BLaER1 (cell line): ENCODE measurements around the gene RAB30.

Source experiments
- H3K27ac ChIP-seq: shearing (Covaris generic); formaldehyde crosslinking; 2 replicates; pipeline ENCODE4 v1.8.1; 2022
- H3K27me3 ChIP-seq: shearing (Covaris generic); formaldehyde crosslinking; 2 replicates; pipeline ENCODE4 v1.8.1; 2022
- H3K36me3 ChIP-seq: shearing (Covaris generic); formaldehyde crosslinking; 2 replicates; pipeline ENCODE4 v1.8.1; 2022
- H3K4me1 ChIP-seq: shearing (Covaris generic); formaldehyde crosslinking; 2 replicates; pipeline ENCODE4 v1.8.1; 2022
- H3K4me2 ChIP-seq: shearing (Covaris generic); formaldehyde crosslinking; 2 replicates; pipeline ENCODE4 v1.8.1; 2022
- H3K4me3 ChIP-seq: shearing (Covaris generic); formaldehyde crosslinking; 2 replicates; pipeline ENCODE4 v1.8.1; 2022
- H3K9ac ChIP-seq: shearing (Covaris generic); formaldehyde crosslinking; 2 replicates; pipeline ENCODE4 v1.8.1; 2022
- H3K9me3 ChIP-seq: shearing (Covaris generic); formaldehyde crosslinking; 2 replicates; pipeline ENCODE4 v1.8.1; 2022
- H4K20me1 ChIP-seq: shearing (Covaris generic); formaldehyde crosslinking; 2 replicates; pipeline ENCODE4 v1.8.1; 2022
- Cebpa-rat ChIP-seq: shearing (Covaris generic); IDR thresholded peaks from 2 replicates; pipeline ENCODE4 v1.8.1; 2022

Gene RAB30

DNA sequence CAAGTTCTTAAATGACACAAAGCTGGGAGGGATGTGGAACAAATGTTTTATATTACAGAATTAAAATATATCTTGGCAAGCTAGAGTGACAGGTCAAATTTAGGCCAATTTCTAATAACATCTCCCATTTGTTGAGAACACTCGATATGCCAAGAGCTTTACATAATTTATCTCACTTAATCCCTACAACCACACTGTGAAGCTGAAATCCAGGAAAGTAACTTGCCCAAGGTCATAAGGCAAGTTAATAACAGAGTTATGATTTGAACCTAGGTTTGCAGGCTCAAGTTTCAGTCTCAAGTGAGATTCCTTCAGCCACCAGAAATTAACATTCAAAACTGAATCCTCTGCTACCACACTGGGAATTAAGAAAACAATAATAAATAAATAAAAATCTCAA lies 38.3 kb downstream of the RAB30 start:
- peaks cover 17% of the 10 kb centered on the region for H3K27me3 ChIP-seq
- peaks cover 27% of the 10 kb centered on the region for H3K4me1 ChIP-seq
- H3K27ac ChIP-seq = no peak overlapping the region
- no peak for TF ChIP-seq Cebpa-rat
- no peaks in the 10 kb centered on the region for H4K20me1 ChIP-seq
- no peaks in the 10 kb centered on the region for H3K9me3 ChIP-seq
- no peaks in the 10 kb centered on the region for H3K36me3 ChIP-seq
- no peak overlapping the region for H3K4me3 ChIP-seq
- no peak overlapping the region for H3K9ac ChIP-seq
- H3K4me2 ChIP-seq = peak overlapping the region; percentile 59; the same call in 1 of the 2 replicates

DNA sequence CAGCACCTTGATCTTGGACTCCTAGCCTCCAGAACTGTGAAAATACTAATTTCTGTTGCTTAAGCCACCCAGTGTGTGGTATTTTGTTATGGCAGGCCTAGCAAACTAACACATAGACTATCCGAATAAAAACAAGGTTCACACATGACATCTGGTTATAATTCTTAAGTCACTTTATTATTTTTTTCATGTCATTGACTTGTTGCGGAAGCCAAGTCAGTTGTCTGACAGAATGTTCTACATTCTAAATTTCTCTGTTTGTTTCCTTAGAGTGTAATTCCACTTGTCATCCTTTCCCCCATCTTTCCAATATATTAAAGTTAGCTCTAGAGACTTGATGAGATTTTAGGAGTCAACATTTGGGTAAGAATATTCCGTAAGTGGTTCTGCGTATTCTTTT lies 40.6 kb downstream of the RAB30 start:
- Histone ChIP-seq H3K9me3 (no peaks in the 10 kb centered on the region), H3K36me3 (no peaks in the 10 kb centered on the region), H3K27ac (no peak overlapping the region), H3K9ac (no peak overlapping the region), H3K27me3 (peaks cover 17% of the 10 kb centered on the region), H3K4me3 (no peak overlapping the region), H4K20me1 (no peaks in the 10 kb centered on the region), H3K4me2 (no peak overlapping the region), H3K4me1 (peaks cover 27% of the 10 kb centered on the region)
- no peak for TF ChIP-seq Cebpa-rat

DNA sequence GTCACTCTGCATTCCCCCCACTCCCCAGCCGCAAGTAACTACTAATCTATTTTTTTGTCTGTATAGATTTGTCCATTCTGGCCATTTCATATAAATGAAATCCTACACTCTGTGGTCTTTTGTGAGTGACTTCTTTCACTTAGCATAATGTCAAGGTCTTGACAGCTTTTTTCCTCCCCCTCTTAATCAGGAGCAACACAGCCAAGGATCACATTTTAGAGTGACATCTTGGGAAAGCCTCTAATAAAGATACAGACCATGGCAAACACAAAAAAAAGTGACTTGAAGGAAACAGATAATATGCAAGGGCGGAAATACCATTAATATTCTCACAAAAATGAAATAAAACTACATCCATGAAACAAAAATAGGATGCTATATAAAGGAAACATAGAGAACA lies 43.9 kb downstream of the RAB30 start:
- Histone ChIP-seq H3K27me3 (peaks cover 12% of the 10 kb centered on the region; the same call in 1 of the 2 replicates), H3K9ac (no peak overlapping the region), H3K36me3 (no peaks in the 10 kb centered on the region), H3K27ac (no peak overlapping the region), H3K4me2 (no peak overlapping the region), H3K9me3 (no peaks in the 10 kb centered on the region), H3K4me3 (no peak overlapping the region), H3K4me1 (peaks cover 7% of the 10 kb centered on the region), H4K20me1 (no peaks in the 10 kb centered on the region)
- TF ChIP-seq Cebpa-rat = no peak

DNA sequence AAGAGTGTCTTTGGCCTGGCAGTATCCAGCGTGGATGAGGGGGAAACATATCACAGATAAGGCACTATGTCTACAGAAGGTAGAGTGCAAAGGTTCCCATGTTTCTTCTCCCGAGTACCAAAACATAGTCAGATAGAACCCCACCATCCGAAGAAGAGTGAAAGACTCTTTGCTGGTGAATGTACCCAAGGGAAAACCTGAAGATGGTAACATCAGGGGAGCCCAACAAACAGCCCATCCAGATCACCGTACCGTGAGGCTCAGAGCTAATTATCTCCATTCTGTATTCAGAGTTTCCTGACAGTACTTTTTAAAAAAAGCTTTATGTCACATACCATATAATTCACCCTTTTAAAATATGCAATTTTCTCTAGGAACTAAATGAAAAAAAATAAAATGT lies 44.4 kb downstream of the RAB30 start:
- Histone ChIP-seq H3K36me3 (no peaks in the 10 kb centered on the region), H3K27me3 (peaks cover 7% of the 10 kb centered on the region; the same call in 1 of the 2 replicates), H4K20me1 (no peaks in the 10 kb centered on the region), H3K4me2 (no peak overlapping the region), H3K27ac (no peak overlapping the region), H3K9me3 (no peaks in the 10 kb centered on the region), H3K9ac (no peak overlapping the region), H3K4me1 (peaks cover 7% of the 10 kb centered on the region), H3K4me3 (no peak overlapping the region)
- no peak for TF ChIP-seq Cebpa-rat

DNA sequence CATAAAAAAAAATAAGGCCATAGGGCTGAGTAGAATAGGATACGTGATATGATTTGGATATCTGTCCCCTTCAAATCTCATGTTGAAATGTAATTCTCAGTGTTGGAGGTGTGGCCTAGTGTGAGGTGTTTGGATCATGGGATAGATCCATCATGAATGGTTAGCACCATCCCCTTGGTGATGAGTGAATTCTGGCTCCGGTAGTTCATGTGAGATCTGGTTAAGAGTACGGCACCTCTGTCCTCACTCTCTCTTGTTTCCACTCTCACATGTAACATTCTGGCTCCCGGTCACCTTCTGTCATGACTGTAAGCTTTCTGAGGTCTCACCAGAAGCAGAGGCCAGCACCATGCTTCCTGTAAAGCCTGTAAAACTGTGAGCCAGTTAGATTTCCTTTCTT lies 45.5 kb downstream of the RAB30 start:
- no peak overlapping the region for H3K9ac ChIP-seq
- H3K27me3 ChIP-seq = no peaks in the 10 kb centered on the region
- TF ChIP-seq Cebpa-rat = no peak
- no peak overlapping the region for H3K4me3 ChIP-seq
- peaks cover 3% of the 10 kb centered on the region for H3K9me3 ChIP-seq
- H3K4me2 ChIP-seq = no peak overlapping the region
- H4K20me1 ChIP-seq = no peaks in the 10 kb centered on the region
- peaks cover 7% of the 10 kb centered on the region for H3K4me1 ChIP-seq
- peaks cover 2% of the 10 kb centered on the region; the same call in 1 of the 2 replicates for H3K36me3 ChIP-seq
- no peak overlapping the region for H3K27ac ChIP-seq

DNA sequence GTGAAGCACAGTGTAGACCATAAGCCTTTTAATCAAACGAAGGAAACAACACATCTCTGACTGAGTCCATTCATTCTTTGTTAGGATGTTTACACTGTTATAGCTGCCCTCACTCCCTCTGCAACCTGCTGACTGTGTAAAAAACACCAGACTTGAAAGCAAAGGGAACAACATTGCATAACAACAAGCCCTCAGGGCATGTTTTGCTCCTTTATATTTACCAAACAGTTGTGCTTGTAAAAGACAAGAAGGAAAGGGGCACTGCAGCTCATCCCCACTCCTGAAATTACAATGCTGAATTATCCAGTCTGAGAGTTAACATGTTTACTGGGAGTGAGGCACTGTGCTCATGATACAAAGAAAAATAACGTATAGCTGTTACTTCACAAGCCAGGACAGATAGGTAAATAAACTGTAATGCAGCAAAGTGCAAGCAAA lies 46.4 kb downstream of the RAB30 start:
- Histone ChIP-seq H3K36me3 (peaks cover 7% of the 10 kb centered on the region; the same call in 1 of the 2 replicates), H3K4me1 (peaks cover 7% of the 10 kb centered on the region), H3K9me3 (peaks cover 13% of the 10 kb centered on the region), H3K27me3 (no peaks in the 10 kb centered on the region), H3K4me3 (no peak overlapping the region), H4K20me1 (no peaks in the 10 kb centered on the region; the same call in 1 of the 2 replicates), H3K27ac (no peak overlapping the region), H3K4me2 (no peak overlapping the region), H3K9ac (no peak overlapping the region)
- no peak for TF ChIP-seq Cebpa-rat

DNA sequence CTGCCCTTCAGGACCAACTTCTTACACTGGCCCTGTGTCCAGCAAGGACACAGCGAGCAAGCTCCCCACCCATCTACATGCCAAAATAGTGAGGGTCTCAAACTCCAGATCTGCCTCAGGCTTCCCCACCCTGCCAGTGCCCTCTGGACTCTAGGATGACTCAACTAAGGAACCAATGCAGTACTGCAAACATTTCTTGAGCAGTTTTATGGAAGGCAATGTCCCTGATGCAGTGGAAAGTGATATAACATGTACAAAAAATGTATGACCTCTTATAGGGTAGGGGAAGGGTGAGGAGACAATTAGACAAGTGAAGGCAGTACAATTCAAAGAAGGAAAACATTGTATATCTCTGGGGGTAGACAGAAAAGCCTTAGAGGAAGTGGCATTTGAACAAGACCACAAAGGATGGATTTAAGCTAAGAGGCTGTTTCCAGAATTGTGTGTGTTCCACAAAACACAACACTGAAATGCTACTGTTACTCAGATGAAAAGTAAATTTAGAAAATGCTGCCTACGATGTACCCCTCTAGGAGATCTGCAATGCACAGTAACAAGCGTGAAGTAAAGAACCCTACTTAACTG lies 47.3 kb downstream of the RAB30 start:
- Histone ChIP-seq H3K36me3 (peaks cover 7% of the 10 kb centered on the region; the same call in 1 of the 2 replicates), H3K27ac (no peak overlapping the region), H4K20me1 (no peaks in the 10 kb centered on the region; the same call in 1 of the 2 replicates), H3K4me1 (peaks cover 7% of the 10 kb centered on the region), H3K4me3 (no peak overlapping the region), H3K27me3 (no peaks in the 10 kb centered on the region), H3K9me3 (peaks cover 16% of the 10 kb centered on the region), H3K9ac (no peak overlapping the region), H3K4me2 (0 out of 2 replicates have a peak overlapping the region, but pooled peaks have one; percentile 3)
- no peak for TF ChIP-seq Cebpa-rat

DNA sequence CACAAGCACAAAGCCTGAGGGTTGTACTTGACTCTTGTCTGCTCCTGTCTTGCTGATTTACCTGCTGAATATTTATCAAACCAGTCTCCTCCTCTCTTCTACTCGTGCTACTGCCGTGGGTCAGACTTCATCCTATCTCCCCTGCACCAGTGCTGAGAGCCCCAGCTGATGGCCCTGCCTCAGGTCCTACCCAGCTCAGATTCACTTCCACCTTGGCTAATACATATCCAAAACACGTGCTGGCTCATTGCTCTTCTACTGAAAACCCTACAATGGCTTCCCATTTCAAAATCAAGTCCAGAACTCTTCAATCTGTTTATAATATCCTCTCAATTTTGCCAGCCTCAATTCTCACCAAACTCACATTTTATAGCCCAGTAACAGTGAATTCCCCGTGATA lies 48.3 kb downstream of the RAB30 start:
- no peak overlapping the region for H3K9ac ChIP-seq
- no peak overlapping the region for H3K4me3 ChIP-seq
- H4K20me1 ChIP-seq = no peaks in the 10 kb centered on the region; the same call in 1 of the 2 replicates
- H3K4me2 ChIP-seq = no peak overlapping the region
- H3K27me3 ChIP-seq = no peaks in the 10 kb centered on the region
- peaks cover 7% of the 10 kb centered on the region; the same call in 1 of the 2 replicates for H3K36me3 ChIP-seq
- no peak overlapping the region for H3K27ac ChIP-seq
- H3K4me1 ChIP-seq = peaks cover 7% of the 10 kb centered on the region
- H3K9me3 ChIP-seq = peaks cover 16% of the 10 kb centered on the region
- TF ChIP-seq Cebpa-rat = no peak

DNA sequence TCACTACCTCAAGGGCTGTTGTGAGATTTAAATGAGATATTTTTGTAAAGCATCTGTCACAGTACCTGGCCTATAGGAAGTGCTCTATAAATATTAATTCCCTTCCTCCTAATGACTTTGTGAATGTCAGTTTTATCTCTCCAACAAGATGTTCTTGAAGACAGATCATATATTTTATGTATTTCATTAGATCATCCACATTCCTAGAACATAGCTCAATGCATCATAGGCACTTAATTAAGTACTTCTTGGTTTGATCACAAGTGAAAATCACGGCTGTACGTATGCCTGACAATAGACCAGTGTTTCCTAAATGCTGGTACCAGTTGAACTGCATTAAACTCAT lies 49.9 kb downstream of the RAB30 start:
- no peak for TF ChIP-seq Cebpa-rat
- H4K20me1 ChIP-seq = no peaks in the 10 kb centered on the region; the same call in 1 of the 2 replicates

DNA sequence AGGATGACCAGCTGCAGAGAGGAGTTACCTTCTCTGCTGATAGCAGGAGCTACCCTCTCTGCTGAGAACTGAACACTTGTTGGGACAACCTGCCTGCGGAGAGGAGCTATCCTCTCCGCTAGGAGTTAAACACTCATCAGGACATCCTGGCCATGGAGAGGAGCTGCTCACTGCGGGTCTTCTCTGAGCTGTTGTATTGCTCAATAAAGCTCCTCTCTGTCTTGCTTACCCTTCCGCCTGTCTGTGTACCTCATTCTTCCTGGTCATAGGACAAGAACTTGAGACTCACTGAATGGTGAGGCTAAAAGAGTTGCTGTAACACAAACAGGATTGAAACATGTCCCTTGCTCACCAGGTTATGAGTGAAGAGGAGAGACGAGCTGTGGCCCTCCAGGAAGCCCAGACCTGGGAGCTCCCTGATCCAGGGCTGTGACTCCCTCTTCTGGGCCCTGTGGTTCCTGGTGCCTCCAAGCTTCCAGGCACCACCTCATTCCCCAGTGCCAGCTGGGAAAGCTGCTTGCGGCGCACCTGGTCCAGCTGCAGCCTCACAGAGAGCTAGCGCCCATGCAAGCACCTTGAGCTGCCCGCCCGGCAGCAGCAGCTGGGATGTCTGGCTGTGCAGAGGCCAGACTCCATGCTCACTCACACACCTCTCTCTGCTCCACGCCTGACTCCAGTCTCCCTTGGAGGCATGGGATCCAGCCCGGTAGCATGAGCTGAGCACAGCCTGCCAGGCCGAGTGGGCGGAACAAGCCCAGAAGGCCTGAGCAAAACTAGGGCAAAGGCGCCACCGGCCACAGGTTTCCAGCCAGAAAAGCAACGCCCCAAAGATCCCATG lies 50.5 kb downstream of the RAB30 start:
- Histone ChIP-seq H3K9me3 (peaks cover 16% of the 10 kb centered on the region), H3K4me1 (peaks cover 7% of the 10 kb centered on the region), H3K27me3 (no peaks in the 10 kb centered on the region), H3K9ac (no peak overlapping the region), H3K27ac (no peak overlapping the region), H3K4me2 (no peak overlapping the region), H4K20me1 (no peaks in the 10 kb centered on the region; the same call in 1 of the 2 replicates), H3K36me3 (peaks cover 7% of the 10 kb centered on the region; the same call in 1 of the 2 replicates), H3K4me3 (no peak overlapping the region)
- no peak for TF ChIP-seq Cebpa-rat

More for the DNA sequence above, 49.9 kb downstream of the RAB30 start:
- H3K27me3 ChIP-seq = no peaks in the 10 kb centered on the region
- H3K9me3 ChIP-seq = peaks cover 16% of the 10 kb centered on the region
- H3K9ac ChIP-seq = no peak overlapping the region
- no peak overlapping the region for H3K4me3 ChIP-seq
- H3K4me2 ChIP-seq = no peak overlapping the region
- peaks cover 7% of the 10 kb centered on the region; the same call in 1 of the 2 replicates for H3K36me3 ChIP-seq
- H3K4me1 ChIP-seq = peaks cover 7% of the 10 kb centered on the region
- no peak overlapping the region for H3K27ac ChIP-seq
